IMR-90 (cell line): ENCODE measurements around the gene FARP1. TPM values are rescaled to one million over a fixed set of nuclear protein-coding genes. Genes with fewer than 3 reads are reported as not detected.

Source experiments
- ATAC-seq: fragments of 200-7000 bp; cut with Tn5 transposase; 2 replicates; pipeline ENCODE4 v1.9.1; 2020; ENCODE audit warnings: low read depth, mild to moderate bottlenecking, moderate library complexity
- BruUV-seq: library from RNA; stranded (reverse); fragments of 400-500 nt; replicated peaks from 2 replicates; lab custom pipeline; 2021; lab: Mats Ljungman, UMichigan
- CTCF ChIA-PET: fragments of 300-600 bp; formaldehyde crosslinking; extraction: SDS; loops from one replicate; lab custom pipeline; 2021; ENCODE audit warnings: antibody characterized with exemption; lab: Yijun Ruan, JAX
- POLR2A ChIA-PET: fragments of 300-600 bp; sonication (Branson Sonifier 250); formaldehyde crosslinking; loops from one replicate; lab custom pipeline; 2022; ENCODE audit warnings: antibody characterized with exemption; ENCODE audit not compliant: unreplicated experiment; lab: Charles Lee
- DNase-seq: peaks from one replicate; pipeline ENCODE4 v3.0.0; 2013
- H2AFZ ChIP-seq: replicated peaks from 2 replicates; pipeline ENCODE3; 2013; ENCODE audit warnings: low read length, mild to moderate bottlenecking; ENCODE audit not compliant: poor library complexity
- H2AK5ac ChIP-seq: 2 replicates; pipeline ENCODE4 v1.6.1; 2013; ENCODE audit warnings: low read depth, low read length, inconsistent platforms
- H2AK9ac ChIP-seq: replicated peaks from 2 replicates; pipeline ENCODE3; 2013; ENCODE audit warnings: mild to moderate bottlenecking, low read depth, low read length, moderate library complexity; ENCODE audit not compliant: poor library complexity
- H2BK120ac ChIP-seq: 2 replicates; pipeline ENCODE4 v1.6.1; 2013; ENCODE audit warnings: low read depth, low read length, inconsistent platforms
- H2BK15ac ChIP-seq: 3 replicates; pipeline ENCODE4 v1.6.1; 2013; ENCODE audit warnings: low read depth, low read length, inconsistent platforms
- H2BK20ac ChIP-seq: 2 replicates; pipeline ENCODE4 v1.6.1; 2013; ENCODE audit warnings: low read depth, mild to moderate bottlenecking, inconsistent platforms, low read length, moderate library complexity
- H2BK5ac ChIP-seq: 2 replicates; pipeline ENCODE4 v1.6.1; 2013; ENCODE audit warnings: mild to moderate bottlenecking, low read depth, low read length, inconsistent platforms; ENCODE audit not compliant: poor library complexity, severe bottlenecking
- H3K14ac ChIP-seq: replicated peaks from 2 replicates; pipeline ENCODE4 v1.6.1; 2013; ENCODE audit warnings: low read depth, low read length, inconsistent platforms
- H3K18ac ChIP-seq: 2 replicates; pipeline ENCODE4 v1.6.1; 2013; ENCODE audit warnings: low read depth, low read length, control low read depth
- H3K23ac ChIP-seq: 2 replicates; pipeline ENCODE4 v1.6.1; 2013; ENCODE audit warnings: low read depth, low read length, inconsistent platforms
- H3K27ac ChIP-seq: 2 replicates; pipeline ENCODE4 v1.5.1; 2013; ENCODE audit warnings: mild to moderate bottlenecking, control low read depth, low read length; ENCODE audit not compliant: insufficient read depth
- H3K27me3 ChIP-seq: 2 replicates; pipeline ENCODE4 v1.6.1; 2013; ENCODE audit warnings: low read length; ENCODE audit not compliant: control insufficient read depth, insufficient read depth
- H3K36me3 ChIP-seq: 2 replicates; pipeline ENCODE4 v1.6.1; 2013; ENCODE audit warnings: low read length, mixed read lengths; ENCODE audit not compliant: control insufficient read depth, insufficient read depth
- H3K4ac ChIP-seq: 2 replicates; pipeline ENCODE4 v1.6.1; 2013; ENCODE audit warnings: low read depth, low read length, inconsistent platforms
- H3K4me1 ChIP-seq: 2 replicates; pipeline ENCODE4 v1.6.1; 2013; ENCODE audit warnings: low read length, mixed read lengths; ENCODE audit not compliant: control insufficient read depth, insufficient read depth
- H3K4me2 ChIP-seq: 2 replicates; pipeline ENCODE4 v1.6.1; 2013; ENCODE audit warnings: low read depth, mild to moderate bottlenecking, control low read depth, low read length, moderate library complexity
- H3K4me3 ChIP-seq: 2 replicates; pipeline ENCODE4 v1.5.1; 2013; ENCODE audit warnings: low read depth, mild to moderate bottlenecking, control low read depth, low read length, moderate library complexity; ENCODE audit not compliant: insufficient read depth
- H3K56ac ChIP-seq: 2 replicates; pipeline ENCODE4 v1.6.1; 2013; ENCODE audit warnings: low read length, inconsistent platforms; ENCODE audit not compliant: insufficient read depth; ENCODE audit errors: extremely low read depth
- H3K79me1 ChIP-seq, 2 experiments: 2 replicates each; pipeline ENCODE4 v1.6.1; 2013; ENCODE audit warnings: low read length in 2 of 2, inconsistent platforms in 1 of 2, low read depth in 1 of 2
- H3K9ac ChIP-seq: 2 replicates; pipeline ENCODE4 v1.6.1; 2013; ENCODE audit warnings: low read depth, low read length, control low read depth
- H3K9me1 ChIP-seq: 2 replicates; pipeline ENCODE4 v1.6.1; 2013; ENCODE audit warnings: low read length, inconsistent platforms; ENCODE audit not compliant: insufficient read depth
- H3K9me3 ChIP-seq: 2 replicates; pipeline ENCODE4 v1.6.1; 2013; ENCODE audit warnings: low read length; ENCODE audit not compliant: control insufficient read depth, insufficient read depth
- H4K20me1 ChIP-seq: 2 replicates; pipeline ENCODE4 v1.6.1; 2013; ENCODE audit warnings: low read length, inconsistent platforms; ENCODE audit not compliant: insufficient read depth
- H4K5ac ChIP-seq: 2 replicates; pipeline ENCODE4 v1.6.1; 2013; ENCODE audit warnings: mild to moderate bottlenecking, low read depth, low read length, control low read depth
- H4K8ac ChIP-seq, 2 experiments: 2 replicates each; pipeline ENCODE4 v1.6.1; 2013; ENCODE audit warnings: low read depth in 2 of 2, low read length in 2 of 2, control low read depth in 1 of 2, inconsistent platforms in 1 of 2
- H4K91ac ChIP-seq: 2 replicates; pipeline ENCODE4 v1.6.1; 2013; ENCODE audit warnings: low read depth, low read length, inconsistent platforms; ENCODE audit not compliant: insufficient read depth
- BHLHE40 ChIP-seq: fragments of 150-350 bp; IDR thresholded peaks from 2 replicates; pipeline ENCODE4 v1.6.1; 2016; ENCODE audit warnings: mild to moderate bottlenecking, low read depth, low read length
- CEBPB ChIP-seq: IDR thresholded peaks from 2 replicates; pipeline ENCODE4 v1.6.1; 2012; ENCODE audit warnings: low read depth, low read length, improper control_type of control experiment
- CHD1 ChIP-seq: IDR thresholded peaks from 2 replicates; pipeline ENCODE4 v1.6.1; 2012; ENCODE audit warnings: low read depth, low read length, improper control_type of control experiment
- FOS ChIP-seq: fragments of 150-350 bp; IDR thresholded peaks from 2 replicates; pipeline ENCODE4 v1.6.1; 2016; ENCODE audit warnings: low read depth, low read length
- MAFK ChIP-seq: IDR thresholded peaks from 2 replicates; pipeline ENCODE4 v1.6.1; 2012; ENCODE audit warnings: low read depth, low read length, improper control_type of control experiment
- MAZ ChIP-seq: IDR thresholded peaks from 2 replicates; pipeline ENCODE4 v1.6.1; 2012; ENCODE audit warnings: low read depth, mild to moderate bottlenecking, low read length, improper control_type of control experiment, moderate library complexity, borderline replicate concordance
- MXI1 ChIP-seq: IDR thresholded peaks from 2 replicates; pipeline ENCODE4 v1.6.1; 2012; ENCODE audit warnings: low read depth, mild to moderate bottlenecking, low read length, moderate library complexity, borderline replicate concordance
- NFE2L2 ChIP-seq: fragments of 150-350 bp; IDR thresholded peaks from 2 replicates; pipeline ENCODE4 v1.6.1; 2016; ENCODE audit warnings: low read depth, mild to moderate bottlenecking, low read length
- RAD21 ChIP-seq: IDR thresholded peaks from 2 replicates; pipeline ENCODE4 v1.6.1; 2012; ENCODE audit warnings: low read length, improper control_type of control experiment
- RCOR1 ChIP-seq: IDR thresholded peaks from 2 replicates; pipeline ENCODE4 v1.6.1; 2012; ENCODE audit warnings: mild to moderate bottlenecking, low read length, improper control_type of control experiment; ENCODE audit not compliant: insufficient replicate concordance
- RFX5 ChIP-seq: IDR thresholded peaks from 2 replicates; pipeline ENCODE4 v1.8.0; 2012; ENCODE audit warnings: low read depth, mild to moderate bottlenecking, low read length, moderate library complexity
- WGBS, 2 experiments: methylation state at CpG; one replicate each; pipeline versions ENCODE4 v1.1.5 to v1.1.7; 2013; ENCODE audit warnings: missing lambda C conversion rate in 2 of 2; ENCODE audit not compliant: insufficient read length in 1 of 2; ENCODE audit errors: extremely low coverage in 2 of 2; 5-methylcytosine and 5-hydroxymethylcytosine counted together
- dilution Hi-C: fragments of 300-500 bp; cut with HindIII; formaldehyde crosslinking; loops from one replicate; pipeline ENCODE4 v1.14.3; 2018; ENCODE audit warnings: low sequenced_read_pairs; ENCODE audit not compliant: unreplicated experiment
- in situ Hi-C: fragments of 300-500 bp; cut with MboI; formaldehyde crosslinking; loops from 3 replicates; pipeline ENCODE4 v1.14.3; 2019; ENCODE audit warnings: low sequenced_read_pairs, inconsistent platforms, mixed read lengths
- intact Hi-C: fragments of 100-400 bp; cut with micrococcal nuclease; formaldehyde crosslinking; loops from 2 replicates; pipeline ENCODE4 v1.10.0; 2022
- polyA plus RNA-seq, 3 experiments: library from polyadenylated mRNA; depleted of rRNA; stranded (reverse); fragments of >200 nt; gene quantifications; 2 replicates each; pipeline ENCODE4 v1.2.3, GENCODE V29; 2012; ENCODE audit warnings: low replicate concordance in 1 of 3
- total RNA-seq: library from RNA; depleted of rRNA; stranded (reverse); fragments of >200 nt; gene quantifications from 2 replicates; pipeline ENCODE4 v1.2.3, GENCODE V29; 2012
- TF ChIP-seq, protein P1 (sequence below): conservative IDR thresholded peaks from 2 replicates; pipeline ENCODE4 v1.5.1; 2012; ENCODE audit warnings: mild to moderate bottlenecking, low read depth, low read length, improper control_type of control experiment
- TF ChIP-seq, protein P2 (sequence below): fragments of 150-350 bp; IDR thresholded peaks from 2 replicates; pipeline ENCODE4 v1.6.1; 2017; ENCODE audit warnings: mild to moderate bottlenecking, antibody characterized with exemption, low read length, low read depth

The FARP1 gene
- total and polyA plus RNA-seq, 2 of the 4 experiments (the other 2 are of a cell fraction): 39.6 to 57.0 TPM

DNA sequence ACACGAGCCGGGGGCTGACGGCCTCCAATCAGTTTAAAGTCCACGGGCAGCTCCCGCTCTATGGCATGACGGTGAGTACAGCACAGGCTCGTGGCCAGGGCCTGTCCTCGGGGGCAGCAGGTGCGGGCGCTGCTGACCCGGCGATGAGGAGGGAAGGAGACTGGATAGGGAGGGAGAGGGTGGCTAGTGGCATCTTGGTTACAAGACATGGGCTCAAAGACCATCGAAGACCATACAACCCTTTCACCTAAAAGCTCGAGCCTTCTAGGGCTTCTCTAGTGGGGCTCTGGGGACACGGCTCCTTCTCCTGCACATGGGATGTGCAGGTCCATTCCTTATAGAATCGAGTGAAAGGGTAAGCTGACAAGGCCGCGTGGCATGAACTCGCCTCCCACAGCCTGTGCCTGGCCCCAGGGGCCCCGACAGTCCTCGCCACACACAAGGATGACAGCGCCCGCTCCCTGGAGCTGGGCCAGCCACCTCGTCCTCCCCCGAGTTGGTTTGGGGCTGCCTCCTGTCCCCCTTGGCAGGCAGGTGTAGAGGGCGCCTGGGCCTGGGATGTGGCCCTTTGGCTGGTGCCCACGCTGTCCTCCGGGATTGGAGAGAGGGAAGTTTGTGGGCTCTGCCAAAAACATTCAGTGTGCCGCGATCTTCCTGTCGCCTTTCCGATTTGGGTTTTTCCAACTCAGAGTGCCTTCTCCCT lies 296.4 kb downstream of the FARP1 start:
- Histone ChIP-seq H3K18ac (no peak overlapping the region), H3K4me2 (no peak overlapping the region), H3K23ac (no peak overlapping the region), H4K5ac (no peak overlapping the region), H2AK5ac (no peak overlapping the region), H2BK15ac (no peak overlapping the region), H3K27ac (no peak overlapping the region), H3K56ac (no peak overlapping the region), H4K91ac (no peak overlapping the region), H2AFZ (no peak overlapping the region), H3K9ac (no peak overlapping the region), H2BK5ac (no peak overlapping the region), H3K4me1 (peaks cover 6% of the 10 kb centered on the region), H3K9me3 (no peaks in the 10 kb centered on the region), H3K36me3 (peaks cover 79% of the 10 kb centered on the region), H4K8ac (no peak overlapping the region), H3K4ac (no peak overlapping the region), H4K20me1 (peaks cover 13% of the 10 kb centered on the region), H3K14ac (no peak overlapping the region), H3K9me1 (peaks cover 11% of the 10 kb centered on the region), H2BK120ac (no peak overlapping the region), H2BK20ac (no peak overlapping the region), H3K79me1 (peaks cover 0 to 22% of the 10 kb centered on the region in 2 experiments; a peak in 2 of 4 replicates), H3K4me3 (no peak overlapping the region), H2AK9ac (peak overlapping the region; percentile 25), H3K27me3 (no peaks in the 10 kb centered on the region)
- in situ Hi-C loops: loop anchor here (25.0 kb wide), 1 partner anchor 598 kb away; no protein-coding TSS in a partner anchor
- dilution Hi-C loops: no loop called here
- ATAC-seq (no peak), DNase-seq (no peak)
- intact Hi-C loops: no loop called here
- TF ChIP-seq RAD21 (no peak), CHD1 (no peak), NFE2L2 (no peak), MAFK (no peak), BHLHE40 (no peak), RCOR1 (no peak), RFX5 (no peak), MXI1 (no peak), MAZ (no peak), FOS (no peak), CEBPB (no peak)
- TF ChIP-seq, protein P1, sequence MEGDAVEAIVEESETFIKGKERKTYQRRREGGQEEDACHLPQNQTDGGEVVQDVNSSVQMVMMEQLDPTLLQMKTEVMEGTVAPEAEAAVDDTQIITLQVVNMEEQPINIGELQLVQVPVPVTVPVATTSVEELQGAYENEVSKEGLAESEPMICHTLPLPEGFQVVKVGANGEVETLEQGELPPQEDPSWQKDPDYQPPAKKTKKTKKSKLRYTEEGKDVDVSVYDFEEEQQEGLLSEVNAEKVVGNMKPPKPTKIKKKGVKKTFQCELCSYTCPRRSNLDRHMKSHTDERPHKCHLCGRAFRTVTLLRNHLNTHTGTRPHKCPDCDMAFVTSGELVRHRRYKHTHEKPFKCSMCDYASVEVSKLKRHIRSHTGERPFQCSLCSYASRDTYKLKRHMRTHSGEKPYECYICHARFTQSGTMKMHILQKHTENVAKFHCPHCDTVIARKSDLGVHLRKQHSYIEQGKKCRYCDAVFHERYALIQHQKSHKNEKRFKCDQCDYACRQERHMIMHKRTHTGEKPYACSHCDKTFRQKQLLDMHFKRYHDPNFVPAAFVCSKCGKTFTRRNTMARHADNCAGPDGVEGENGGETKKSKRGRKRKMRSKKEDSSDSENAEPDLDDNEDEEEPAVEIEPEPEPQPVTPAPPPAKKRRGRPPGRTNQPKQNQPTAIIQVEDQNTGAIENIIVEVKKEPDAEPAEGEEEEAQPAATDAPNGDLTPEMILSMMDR: no peak
- TF ChIP-seq, protein P2, sequence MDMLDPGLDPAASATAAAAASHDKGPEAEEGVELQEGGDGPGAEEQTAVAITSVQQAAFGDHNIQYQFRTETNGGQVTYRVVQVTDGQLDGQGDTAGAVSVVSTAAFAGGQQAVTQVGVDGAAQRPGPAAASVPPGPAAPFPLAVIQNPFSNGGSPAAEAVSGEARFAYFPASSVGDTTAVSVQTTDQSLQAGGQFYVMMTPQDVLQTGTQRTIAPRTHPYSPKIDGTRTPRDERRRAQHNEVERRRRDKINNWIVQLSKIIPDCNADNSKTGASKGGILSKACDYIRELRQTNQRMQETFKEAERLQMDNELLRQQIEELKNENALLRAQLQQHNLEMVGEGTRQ: no peak
- WGBS, 2 experiments: 97% methylated on average over 7 of the region's 32 CpGs; no CpG with 5 or more reads in 1 of the 2 experiments
- CTCF ChIA-PET: no interaction called here
- POLR2A ChIA-PET: no interaction called here
- BruUV-seq: no TSS peak
